Type B pancreatic cell (in vitro differentiated cells): ENCODE results near the gene EXOC4. TPM values are rescaled to one million over a fixed set of nuclear protein-coding genes. Genes with fewer than 3 reads are reported as not detected.

Source experiments
- DNase-seq: peaks from one replicate; pipeline ENCODE4 v3.0.0; 2021; ENCODE audit warnings: mixed read lengths; ENCODE audit not compliant: unreplicated experiment; ENCODE audit errors: extremely low spot score
- H3K27ac Mint-ChIP-seq: 2 replicates; pipeline ENCODE4 v1.8.0; 2021; ENCODE audit warnings: mild to moderate bottlenecking, mixed read lengths
- H3K27me3 Mint-ChIP-seq: 2 replicates; pipeline ENCODE4 v1.8.0; 2021; ENCODE audit warnings: mixed read lengths
- H3K36me3 Mint-ChIP-seq: 2 replicates; pipeline ENCODE4 v1.8.0; 2021; ENCODE audit warnings: mixed read lengths
- H3K4me1 Mint-ChIP-seq: one replicate; pipeline ENCODE4 v1.8.0; 2021; ENCODE audit warnings: mixed read lengths; ENCODE audit not compliant: unreplicated experiment
- H3K4me3 Mint-ChIP-seq: 2 replicates; pipeline ENCODE4 v1.8.0; 2021; ENCODE audit warnings: mild to moderate bottlenecking, mixed read lengths
- H3K9me3 Mint-ChIP-seq: 2 replicates; pipeline ENCODE4 v1.8.0; 2021; ENCODE audit warnings: mixed read lengths
- total RNA-seq: library from RNA; stranded (reverse); gene quantifications from 2 replicates; pipeline ENCODE4 v1.2.1, GENCODE V29; 2021; ENCODE audit warnings: low replicate concordance
- TF ChIP-seq, protein P1 (sequence below): fragments of 200-600 bp; sonication (generic); conservative IDR thresholded peaks from 2 replicates; pipeline ENCODE4 v1.5.0; 2021; ENCODE audit warnings: antibody characterized with exemption, mild to moderate bottlenecking

The EXOC4 gene
- total RNA-seq, 1 donor from 2014 or later: 95.5 TPM

GRCh38 chr7:134028853-134029252, 776.0 kb downstream of the EXOC4 start:
- Mint-ChIP-seq H3K27ac (no peak overlapping the region), H3K4me3 (no peak overlapping the region), H3K36me3 (peaks cover 5% of the 10 kb centered on the region), H3K9me3 (peaks cover 9% of the 10 kb centered on the region), H3K27me3 (no peaks in the 10 kb centered on the region), H3K4me1 (no peaks in the 10 kb centered on the region)
- TF ChIP-seq, protein P1, sequence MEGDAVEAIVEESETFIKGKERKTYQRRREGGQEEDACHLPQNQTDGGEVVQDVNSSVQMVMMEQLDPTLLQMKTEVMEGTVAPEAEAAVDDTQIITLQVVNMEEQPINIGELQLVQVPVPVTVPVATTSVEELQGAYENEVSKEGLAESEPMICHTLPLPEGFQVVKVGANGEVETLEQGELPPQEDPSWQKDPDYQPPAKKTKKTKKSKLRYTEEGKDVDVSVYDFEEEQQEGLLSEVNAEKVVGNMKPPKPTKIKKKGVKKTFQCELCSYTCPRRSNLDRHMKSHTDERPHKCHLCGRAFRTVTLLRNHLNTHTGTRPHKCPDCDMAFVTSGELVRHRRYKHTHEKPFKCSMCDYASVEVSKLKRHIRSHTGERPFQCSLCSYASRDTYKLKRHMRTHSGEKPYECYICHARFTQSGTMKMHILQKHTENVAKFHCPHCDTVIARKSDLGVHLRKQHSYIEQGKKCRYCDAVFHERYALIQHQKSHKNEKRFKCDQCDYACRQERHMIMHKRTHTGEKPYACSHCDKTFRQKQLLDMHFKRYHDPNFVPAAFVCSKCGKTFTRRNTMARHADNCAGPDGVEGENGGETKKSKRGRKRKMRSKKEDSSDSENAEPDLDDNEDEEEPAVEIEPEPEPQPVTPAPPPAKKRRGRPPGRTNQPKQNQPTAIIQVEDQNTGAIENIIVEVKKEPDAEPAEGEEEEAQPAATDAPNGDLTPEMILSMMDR: no peak
- DNase-seq: no peak

DNA sequence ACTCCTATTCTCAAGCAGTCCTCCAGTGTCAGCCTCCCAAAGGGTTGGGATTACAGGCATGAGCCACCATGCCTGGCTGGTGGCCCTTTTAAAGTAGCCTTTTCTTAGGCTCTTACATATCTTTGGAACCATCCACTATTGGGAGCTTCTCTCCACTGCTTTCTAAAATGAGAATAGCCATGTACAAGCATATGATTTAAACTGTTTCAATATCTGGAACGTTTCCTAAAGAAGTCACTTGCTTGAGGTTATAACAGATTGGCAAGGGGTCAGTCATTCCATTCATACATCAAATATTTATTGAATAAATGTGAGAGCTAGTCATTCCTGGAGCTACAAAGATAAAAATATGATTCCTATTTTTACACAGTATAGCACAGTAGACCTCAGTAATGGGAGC, 776.9 kb downstream of the EXOC4 start:
- peaks cover 7% of the 10 kb centered on the region for H3K36me3 Mint-ChIP-seq
- H3K27ac Mint-ChIP-seq: no peak overlapping the region
- no peaks in the 10 kb centered on the region for H3K4me1 Mint-ChIP-seq
- no peak for DNase-seq
- H3K9me3 Mint-ChIP-seq: peaks cover 9% of the 10 kb centered on the region
- H3K27me3 Mint-ChIP-seq: no peaks in the 10 kb centered on the region
- TF ChIP-seq, protein P1: no peak
- no peak overlapping the region for H3K4me3 Mint-ChIP-seq

- no peak for DNase-seq
- Mint-ChIP-seq H3K36me3 (peaks cover 8% of the 10 kb centered on the region), H3K9me3 (peaks cover 9% of the 10 kb centered on the region), H3K4me3 (no peak overlapping the region), H3K27ac (no peak overlapping the region), H3K27me3 (no peaks in the 10 kb centered on the region), H3K4me1 (no peaks in the 10 kb centered on the region)
- TF ChIP-seq, protein P1: no peak
Measured at GRCh38 chr7:134030460-134030865, 777.6 kb downstream of the EXOC4 start.

DNA sequence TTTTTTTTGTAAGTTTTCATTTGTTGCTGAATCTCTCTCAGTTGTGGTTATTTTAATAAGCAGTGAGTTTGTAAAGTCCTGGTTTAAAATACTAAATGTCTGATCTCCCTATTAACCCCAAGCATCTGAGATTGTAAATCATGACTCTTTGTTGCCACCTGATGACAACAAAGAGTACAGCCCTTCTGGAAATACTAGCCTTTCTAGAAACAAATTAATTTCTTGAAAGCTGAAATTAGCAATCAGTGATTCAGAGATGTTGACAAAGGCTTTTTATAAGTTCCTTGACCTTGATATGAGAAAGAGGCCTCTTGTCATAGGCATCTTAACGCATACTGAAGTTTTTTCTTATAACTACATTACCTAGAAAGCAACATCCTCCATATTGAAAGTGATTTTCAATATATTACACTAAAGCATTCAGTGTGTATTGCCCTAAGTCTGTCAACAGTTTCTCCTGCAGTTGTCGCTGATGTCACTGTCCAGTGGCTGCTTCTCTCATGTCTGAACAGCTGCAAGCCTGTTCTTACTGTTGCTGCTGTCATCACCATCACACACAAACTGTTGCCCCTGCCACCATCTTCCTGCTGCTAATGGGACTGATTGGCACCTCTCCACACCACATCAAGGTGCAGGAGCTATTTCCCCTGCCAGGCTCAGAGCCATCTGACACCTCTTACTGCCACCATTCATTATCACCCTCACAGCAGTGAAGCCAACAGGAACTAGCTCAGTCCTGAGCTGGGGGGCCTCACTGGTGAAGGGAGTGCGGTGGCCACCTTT, 779.1 kb downstream of the EXOC4 start:
- DNase-seq: no peak
- peaks cover 10% of the 10 kb centered on the region for H3K36me3 Mint-ChIP-seq
- no peak overlapping the region for H3K4me3 Mint-ChIP-seq
- H3K27ac Mint-ChIP-seq: no peak overlapping the region
- TF ChIP-seq, protein P1: peak; percentile 36
- H3K4me1 Mint-ChIP-seq: no peaks in the 10 kb centered on the region
- H3K27me3 Mint-ChIP-seq: no peaks in the 10 kb centered on the region
- H3K9me3 Mint-ChIP-seq: peaks cover 9% of the 10 kb centered on the region

DNA sequence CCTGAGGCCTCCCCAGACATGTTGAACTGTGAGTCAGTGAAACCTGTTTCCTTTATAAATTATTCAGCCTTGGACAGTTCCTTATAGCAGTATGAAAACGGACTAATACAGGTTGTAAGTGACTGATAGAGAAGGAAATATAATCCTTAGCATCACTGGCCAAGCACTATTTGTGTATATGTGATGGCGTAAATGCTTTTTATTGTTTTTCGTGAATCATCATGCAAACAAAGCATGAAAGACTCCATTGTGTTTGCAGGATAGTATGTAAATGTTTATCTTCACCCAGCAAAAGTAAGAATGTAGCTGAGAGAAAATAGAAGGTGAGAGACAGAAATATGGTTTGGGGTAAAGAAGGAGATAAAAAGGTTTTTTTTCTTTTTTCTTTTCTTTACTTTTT, 781.8 kb downstream of the EXOC4 start:
- no peaks in the 10 kb centered on the region for H3K4me1 Mint-ChIP-seq
- no peak for DNase-seq
- H3K9me3 Mint-ChIP-seq: no peaks in the 10 kb centered on the region
- peaks cover 6% of the 10 kb centered on the region for H3K36me3 Mint-ChIP-seq
- no peaks in the 10 kb centered on the region for H3K27me3 Mint-ChIP-seq
- TF ChIP-seq, protein P1: no peak
- no peak overlapping the region for H3K4me3 Mint-ChIP-seq
- H3K27ac Mint-ChIP-seq: no peak overlapping the region
